ENCODE measurements around the gene SYNGAP1.
A peak's percentile ranks its signal among the peaks of the same experiment; 100 is the strongest.
"Not testable (repeated sequence)": the region's sequence is repeated elsewhere in the genome, so short reads cannot be mapped to it uniquely, and the experiment has no call there.

SYNGAP1 gene

DNA sequence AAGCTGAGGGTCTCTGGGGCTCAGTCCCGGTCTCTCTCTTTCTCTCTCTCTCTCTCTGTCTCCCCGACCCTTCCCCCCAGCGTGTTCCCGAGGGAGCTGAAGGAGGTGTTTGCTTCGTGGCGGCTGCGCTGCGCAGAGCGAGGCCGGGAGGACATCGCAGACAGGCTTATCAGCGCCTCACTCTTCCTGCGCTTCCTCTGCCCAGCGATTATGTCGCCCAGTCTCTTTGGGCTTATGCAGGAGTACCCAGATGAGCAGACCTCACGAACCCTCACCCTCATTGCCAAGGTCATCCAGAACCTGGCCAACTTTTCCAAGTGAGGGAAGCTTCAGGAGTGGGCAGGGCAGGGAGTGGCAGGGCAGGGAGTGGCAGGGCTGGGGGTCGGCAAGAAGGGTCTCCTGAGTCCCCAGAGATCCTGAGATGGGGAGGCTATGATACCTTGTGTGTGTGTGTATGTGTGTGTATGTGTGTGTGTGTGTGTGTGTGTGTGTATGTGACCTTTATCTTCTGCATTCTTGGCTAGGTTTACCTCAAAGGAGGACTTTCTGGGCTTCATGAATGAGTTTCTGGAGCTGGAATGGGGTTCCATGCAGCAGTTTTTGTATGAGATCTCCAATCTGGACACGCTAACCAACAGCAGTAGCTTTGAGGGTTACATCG, 20.9 kb downstream of the SYNGAP1 start:
- DNase-seq: no peak

DNA sequence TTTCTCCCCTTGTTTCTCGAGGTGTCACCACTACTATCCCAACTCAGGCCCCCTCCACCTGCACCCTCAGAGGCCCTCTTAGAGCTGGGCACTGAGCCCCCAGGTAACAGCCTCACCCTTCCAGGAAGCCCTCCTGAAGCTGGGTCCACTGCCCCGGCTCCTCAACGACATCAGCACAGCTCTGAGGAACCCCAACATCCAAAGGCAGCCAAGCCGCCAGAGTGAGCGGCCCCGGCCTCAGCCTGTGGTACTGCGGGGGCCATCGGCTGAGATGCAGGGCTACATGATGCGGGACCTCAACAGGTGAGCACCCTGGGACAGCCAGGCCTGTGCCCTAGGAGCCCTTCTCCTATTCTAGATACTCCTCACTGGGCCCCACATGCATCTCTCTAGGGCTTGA, 21.6 kb downstream of the SYNGAP1 start:
- DNase-seq: no peak

DNA sequence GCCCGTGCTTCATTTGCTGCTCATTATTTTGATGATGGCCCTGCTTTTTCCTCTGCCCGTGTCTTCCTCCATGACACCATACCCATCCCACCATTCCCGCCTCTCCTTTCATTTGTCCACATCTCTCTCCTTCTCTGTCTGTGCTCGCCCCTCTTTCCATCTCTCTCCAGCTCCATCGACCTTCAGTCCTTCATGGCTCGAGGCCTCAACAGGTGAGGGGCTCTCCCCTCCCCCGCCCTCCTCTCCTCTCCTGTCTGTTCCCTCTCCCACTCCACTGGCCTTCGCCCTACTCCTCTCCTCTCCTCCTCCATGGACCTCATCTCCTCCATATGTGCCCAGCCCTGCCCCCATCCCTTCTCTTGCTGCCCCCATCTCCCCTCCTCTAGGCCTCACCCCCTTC, 22.4 kb downstream of the SYNGAP1 start:
- DNase-seq: no peak

DNA sequence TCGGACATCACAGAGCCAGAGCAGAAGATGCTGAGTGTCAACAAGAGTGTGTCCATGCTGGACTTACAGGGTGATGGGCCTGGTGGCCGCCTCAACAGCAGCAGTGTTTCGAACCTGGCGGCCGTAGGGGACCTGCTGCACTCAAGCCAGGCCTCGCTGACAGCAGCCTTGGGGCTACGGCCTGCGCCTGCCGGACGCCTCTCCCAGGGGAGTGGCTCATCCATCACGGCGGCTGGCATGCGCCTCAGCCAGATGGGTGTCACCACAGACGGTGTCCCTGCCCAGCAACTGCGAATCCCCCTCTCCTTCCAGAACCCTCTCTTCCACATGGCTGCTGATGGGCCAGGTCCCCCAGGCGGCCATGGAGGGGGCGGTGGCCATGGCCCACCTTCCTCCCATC, 23.2 kb downstream of the SYNGAP1 start:
- DNase-seq: no peak

DNA sequence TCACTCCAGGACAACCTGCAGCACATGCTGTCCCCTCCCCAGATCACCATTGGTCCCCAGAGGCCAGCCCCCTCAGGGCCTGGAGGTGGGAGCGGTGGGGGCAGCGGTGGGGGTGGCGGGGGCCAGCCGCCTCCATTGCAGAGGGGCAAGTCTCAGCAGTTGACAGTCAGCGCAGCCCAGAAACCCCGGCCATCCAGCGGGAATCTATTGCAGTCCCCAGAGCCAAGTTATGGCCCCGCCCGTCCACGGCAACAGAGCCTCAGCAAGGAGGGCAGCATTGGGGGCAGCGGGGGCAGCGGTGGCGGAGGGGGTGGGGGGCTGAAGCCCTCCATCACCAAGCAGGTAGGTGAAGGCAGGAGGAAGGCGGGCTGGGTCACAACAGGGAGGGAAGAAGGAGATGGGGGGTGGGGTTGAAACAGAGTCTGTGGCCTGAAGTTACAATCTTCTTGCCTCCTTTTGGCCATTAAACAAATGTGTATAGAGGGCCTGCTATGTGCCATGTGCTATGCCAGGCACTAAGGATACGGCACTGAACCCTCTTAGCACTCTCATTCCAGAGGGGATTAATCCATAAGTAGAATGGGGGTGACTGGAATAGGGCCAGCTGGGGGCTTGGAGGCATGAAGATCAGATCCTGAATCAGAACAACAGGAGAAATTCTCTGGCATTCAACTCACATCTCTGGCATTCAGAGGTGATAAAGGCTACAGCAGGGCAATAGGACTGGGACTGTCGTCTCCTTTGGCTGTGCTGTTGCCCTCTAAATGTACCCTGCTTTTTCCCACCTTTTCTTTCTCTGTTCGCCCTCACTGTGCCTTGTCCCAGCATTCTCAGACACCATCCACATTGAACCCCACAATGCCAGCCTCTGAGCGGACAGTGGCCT, 24.0 kb downstream of the SYNGAP1 start:
- no peak for DNase-seq

DNA sequence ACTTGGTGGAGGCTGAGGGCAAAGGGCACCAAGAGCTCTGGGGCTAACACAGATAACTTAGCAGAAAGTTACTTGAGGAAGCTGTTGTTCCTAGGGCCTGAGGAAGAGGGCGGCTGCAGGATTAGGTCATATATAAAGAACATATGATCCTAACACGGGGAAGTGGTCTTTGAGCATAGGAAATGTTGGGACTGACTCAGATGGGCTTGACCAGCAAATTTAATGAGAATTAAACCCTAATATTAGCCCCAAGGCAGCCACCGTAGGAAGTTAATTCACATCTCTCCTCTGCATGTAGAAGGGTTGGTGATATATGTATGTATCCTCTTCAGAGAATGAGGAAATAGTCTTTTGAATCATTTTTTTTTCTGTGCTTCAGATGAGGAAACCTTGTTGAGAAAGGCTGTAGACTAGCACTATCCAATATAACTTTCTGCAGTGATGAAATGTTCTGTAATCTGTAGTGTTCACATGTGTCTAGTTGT, 25.3 kb downstream of the SYNGAP1 start:
- no peak for DNase-seq

DNA sequence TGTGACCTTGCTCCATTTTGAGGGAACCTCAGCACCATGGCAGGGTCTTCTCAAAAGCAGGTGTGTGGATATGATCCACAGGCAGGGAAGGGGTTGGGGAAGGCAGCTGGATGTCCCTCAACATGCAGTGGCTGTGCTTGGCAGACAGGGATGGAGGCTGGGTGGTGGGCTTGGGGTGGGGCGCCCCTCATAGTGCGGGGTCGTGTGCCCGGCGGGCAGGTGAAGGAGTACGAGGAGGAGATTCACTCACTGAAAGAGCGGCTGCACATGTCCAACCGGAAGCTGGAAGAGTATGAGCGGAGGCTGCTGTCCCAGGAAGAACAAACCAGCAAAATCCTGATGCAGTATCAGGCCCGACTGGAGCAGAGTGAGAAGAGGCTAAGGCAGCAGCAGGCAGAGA, 26.5 kb downstream of the SYNGAP1 start:
- DNase-seq: no peak

DNA sequence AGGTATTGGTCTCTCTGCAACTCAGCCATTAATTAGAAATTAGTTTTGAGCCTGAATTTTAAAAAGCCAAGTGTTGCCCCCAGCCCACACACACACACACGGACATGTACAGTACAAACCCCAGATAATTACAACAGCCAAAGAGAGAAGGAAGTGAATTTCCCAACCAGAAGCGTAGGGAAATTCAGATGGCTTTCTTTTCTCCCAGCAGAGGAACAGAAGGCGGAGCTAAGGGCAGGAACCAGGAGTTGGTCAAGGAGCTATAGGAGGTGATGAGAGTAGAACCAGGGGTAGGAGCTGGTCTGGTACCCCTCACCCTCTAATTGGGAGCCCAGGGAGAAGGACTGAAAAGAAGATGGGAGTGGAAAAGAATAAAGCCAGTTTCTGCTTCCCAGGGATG, 30.6 kb downstream of the SYNGAP1 start:
- no peak for DNase-seq

DNA sequence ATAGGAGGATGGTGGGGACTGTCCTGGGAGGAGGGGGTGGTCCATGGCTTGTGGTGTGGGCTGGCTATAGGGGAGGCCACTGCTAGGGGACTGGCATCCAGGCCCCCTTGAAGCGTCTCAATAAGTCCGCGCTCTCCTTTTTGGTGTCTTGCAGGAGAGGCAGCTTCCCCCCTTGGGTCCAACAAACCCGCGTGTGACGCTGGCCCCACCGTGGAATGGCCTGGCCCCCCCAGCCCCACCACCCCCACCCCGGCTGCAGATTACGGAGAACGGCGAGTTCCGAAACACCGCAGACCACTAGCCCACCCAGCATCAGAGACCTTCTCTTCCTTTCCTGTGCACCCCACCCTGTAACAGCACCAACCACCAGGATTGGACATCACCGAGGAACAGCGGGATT, 31.7 kb downstream of the SYNGAP1 start:
- no peak for DNase-seq

DNA sequence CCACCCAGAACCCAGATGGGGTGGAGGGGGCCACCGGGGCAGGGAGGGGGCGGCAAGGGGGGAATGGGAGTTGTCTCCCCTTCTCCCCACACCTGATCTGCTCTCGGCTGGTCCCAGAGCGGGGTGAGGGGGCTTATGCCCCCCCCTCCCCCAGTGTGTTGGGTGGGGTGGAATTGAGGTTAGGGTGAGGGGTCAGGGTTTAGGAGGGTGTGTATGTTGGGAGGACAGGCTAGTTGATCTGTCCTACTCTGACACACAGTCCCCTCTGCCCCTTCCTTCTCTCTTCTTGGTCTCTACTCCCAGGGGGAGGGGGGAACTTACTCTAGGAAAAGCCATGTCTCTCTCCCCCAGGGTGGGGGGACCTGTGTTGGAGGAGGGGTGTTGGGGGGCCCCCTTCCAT, 32.6 kb downstream of the SYNGAP1 start:
- no peak for DNase-seq

DNA sequence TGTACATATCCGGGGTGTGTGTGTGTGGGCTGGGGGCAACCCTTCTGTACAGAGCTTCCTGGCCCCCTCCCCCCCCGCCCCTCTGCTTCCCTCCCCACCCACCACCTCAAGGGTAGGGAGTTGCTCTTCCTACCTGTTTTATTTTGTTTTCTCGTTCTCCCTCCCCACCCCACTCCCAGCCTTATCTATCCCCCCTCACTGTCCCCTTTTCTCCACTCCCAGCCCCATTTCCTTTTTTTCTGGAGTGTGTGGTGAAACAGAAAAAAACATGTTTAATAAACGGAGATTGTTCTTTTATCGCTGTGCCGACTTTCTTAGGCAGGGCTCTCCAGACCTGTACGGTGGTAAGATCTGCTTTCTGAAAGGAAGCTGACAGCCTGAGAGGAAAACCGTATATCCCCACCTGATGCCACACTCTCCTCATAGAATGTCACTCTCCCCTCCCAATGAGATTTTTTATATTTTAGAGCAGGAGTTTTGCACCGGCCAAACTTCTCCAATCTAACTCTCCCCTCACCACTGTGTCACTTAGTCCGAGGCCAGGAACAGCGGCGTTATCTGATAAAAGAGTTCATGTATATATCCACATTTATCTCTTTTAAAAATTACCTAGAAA, 33.6 kb downstream of the SYNGAP1 start:
- DNase-seq: no peak

DNA sequence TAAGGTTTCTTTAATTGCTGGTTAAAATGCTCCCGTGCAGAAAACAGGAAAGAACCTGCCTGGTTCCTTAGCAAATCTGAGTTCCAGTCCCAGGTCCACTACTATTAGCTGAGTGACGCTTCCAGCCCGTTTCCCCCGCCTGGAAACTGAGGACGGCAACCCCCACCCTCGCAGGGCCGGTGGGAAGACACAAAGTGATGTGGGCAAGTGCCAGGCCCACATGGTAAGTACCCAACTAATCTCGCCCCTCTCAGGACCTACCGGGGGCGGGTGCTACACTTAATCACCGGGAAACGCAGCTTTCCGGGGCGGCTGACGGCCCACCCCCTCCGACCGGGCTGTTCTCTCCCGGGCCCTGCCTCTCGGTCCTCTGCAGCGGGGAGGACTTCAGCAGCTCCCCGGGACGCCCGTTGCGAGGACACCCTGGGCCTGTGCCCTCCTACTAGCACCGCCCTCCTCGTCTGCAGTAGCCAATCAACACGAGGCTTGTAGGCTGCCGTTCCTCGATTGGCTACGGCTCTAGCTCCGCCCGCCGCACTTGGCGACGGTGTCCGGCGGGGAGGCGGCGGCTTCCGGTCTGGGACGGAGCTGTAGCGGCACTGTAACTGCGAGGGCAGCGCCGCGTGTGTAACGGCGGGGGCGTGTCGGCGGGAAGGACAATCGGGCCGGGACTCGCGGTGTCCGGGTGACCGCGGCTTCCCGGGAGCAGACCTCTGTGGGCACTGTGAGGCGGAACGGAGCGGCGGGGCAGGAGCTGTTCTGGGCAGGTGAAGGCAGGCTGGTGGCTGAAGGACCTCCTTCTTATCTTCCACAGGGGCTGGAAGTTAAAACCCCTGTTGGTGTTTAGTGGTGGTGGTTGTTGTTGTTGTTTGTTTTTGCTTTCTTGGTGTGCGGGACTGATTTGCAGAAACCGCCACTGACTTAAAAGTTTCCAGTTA, 34.4 kb downstream of the SYNGAP1 start, which contains the start of gene ZBTB9:
Gene ZBTB9, plus strand, starts transcription at position 568 of the 938 bp plus-strand sequence. CDS start 525 bp downstream, outside the sequence.
- peak; percentile 93 to 97 for DNase-seq

DNA sequence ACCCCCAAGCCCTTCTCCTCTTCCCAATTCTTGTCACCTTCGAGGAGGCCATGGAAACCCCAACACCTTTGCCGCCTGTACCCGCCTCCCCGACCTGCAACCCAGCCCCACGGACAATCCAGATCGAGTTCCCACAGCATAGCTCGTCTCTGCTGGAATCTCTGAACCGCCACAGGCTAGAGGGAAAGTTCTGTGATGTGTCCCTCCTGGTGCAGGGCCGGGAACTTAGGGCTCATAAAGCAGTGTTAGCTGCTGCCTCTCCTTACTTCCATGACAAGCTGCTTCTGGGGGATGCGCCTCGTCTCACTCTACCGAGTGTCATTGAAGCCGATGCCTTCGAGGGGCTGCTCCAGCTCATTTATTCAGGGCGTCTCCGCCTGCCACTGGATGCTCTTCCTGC, 35.2 kb downstream of the SYNGAP1 start:
- no peak for DNase-seq

DNA sequence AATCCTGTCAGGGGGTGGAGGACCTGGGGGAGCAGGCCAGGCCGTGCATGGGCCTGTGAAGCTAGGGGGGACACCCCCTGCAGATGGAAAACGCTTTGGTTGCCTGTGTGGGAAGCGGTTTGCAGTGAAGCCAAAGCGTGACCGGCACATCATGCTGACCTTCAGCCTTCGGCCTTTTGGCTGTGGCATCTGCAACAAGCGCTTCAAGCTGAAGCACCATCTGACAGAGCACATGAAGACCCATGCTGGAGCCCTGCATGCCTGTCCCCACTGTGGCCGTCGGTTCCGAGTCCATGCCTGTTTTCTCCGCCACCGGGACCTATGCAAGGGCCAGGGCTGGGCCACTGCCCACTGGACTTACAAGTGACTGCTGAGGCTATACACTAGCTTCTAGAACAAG, 36.3 kb downstream of the SYNGAP1 start:
- DNase-seq: no peak

DNA sequence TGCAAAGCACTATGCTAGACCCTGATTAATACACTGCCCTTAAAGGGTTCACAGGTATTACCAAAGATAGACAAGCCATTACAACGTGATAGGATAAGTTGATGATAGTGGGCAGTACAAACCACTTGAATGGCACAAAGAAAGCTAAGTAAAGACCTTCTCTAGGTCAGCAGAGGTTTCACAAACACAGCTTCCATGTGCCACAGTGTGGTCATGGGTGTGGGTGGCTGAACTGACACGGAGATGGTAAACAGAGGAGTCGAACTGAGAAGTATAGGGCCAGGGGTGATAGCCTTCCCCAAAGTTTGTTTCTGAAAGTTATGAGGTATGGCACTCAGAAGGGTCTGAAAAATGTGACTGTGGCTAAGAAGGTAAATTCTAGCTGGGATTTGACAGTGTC, 38.8 kb downstream of the SYNGAP1 start:
- no peak for DNase-seq

DNA sequence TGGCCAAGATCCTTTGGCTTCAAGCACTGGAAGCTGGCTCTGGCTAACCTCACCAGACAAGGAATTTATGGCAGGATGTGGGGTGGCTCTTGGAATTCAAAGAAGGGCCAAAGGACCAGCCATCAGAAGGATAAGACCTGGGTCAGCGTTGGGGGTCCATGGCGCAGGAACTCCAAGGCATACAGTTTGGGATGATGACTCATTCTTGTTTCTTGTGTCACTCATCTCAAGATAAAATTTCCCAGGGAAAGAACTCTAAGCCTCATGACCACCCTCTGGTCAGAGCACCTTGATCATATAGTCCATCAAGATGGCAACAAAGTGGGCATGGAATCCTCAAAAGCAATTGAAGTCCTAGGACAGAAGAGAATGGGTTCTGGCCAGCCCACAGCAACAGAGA, 39.4 kb downstream of the SYNGAP1 start:
- DNase-seq: no peak

DNA sequence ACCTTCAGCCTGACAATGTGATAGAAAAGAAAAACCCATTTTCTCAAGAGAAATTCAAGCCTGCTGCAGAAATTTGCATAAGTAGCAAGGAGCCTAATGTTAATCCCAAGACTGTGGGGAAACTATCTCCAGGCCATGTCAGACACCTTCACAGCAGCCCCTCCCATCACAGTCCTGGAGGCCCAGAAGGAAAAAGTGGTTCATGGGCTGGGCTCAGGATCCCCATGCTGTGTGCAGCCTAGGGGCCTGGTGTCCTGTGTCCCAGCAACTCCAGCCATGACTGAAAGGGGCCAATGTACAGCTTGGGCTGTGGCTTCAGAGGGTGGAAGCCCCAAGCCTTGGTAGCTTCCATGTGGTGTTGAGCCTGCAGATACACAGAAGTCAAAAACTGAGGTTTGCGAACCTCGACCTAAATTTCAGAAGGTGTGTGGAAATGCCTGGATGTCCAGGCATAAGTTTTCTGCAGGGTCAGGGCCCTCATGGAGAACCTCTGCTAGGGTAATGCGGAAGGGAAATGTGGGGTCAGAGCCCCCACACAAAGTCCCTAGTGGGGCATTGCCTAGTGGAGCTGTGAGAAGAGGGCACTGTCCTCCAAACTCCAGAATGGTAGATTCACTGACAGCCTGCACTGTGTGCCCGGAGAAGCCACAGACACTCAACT, 46.3 kb downstream of the SYNGAP1 start:
- no peak for DNase-seq

DNA sequence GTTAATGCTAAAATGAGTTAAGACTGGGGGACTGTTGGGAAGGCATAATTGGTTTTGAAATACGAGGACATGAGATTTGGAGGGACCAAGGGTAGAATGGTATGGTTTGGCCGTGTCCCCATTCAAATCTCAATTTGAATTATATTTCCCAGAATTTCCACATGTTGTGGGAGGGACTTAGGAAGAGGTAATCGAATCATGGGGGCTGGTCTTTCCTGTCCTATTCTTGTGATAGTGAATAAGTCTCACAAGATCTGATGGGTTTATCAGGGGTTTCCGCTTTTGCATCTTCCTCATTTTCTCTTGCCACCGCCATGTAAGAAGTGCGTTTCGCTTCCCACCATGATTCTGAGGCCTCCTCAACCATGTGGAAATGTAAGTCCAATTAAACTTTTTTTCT, 47.2 kb downstream of the SYNGAP1 start:
- DNase-seq: no peak

DNA sequence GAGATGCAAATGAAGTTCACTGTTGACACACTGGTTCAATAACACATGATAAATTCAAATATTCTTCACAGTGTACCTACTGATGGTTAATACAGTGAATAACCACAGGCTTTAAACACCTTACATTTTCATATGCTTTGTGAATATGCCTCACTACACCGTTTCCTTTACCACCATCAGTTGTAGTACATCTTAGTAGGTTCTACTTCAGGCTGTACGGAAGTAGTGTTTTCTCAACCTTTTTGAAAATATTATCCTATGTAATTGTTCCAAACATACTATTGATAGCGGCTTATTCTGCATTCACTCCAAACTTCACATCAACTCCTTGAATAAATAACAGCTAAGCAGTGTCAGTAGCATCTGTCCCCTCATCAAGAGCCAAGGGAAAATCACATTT, 49.8 kb downstream of the SYNGAP1 start:
- DNase-seq: no peak

DNA sequence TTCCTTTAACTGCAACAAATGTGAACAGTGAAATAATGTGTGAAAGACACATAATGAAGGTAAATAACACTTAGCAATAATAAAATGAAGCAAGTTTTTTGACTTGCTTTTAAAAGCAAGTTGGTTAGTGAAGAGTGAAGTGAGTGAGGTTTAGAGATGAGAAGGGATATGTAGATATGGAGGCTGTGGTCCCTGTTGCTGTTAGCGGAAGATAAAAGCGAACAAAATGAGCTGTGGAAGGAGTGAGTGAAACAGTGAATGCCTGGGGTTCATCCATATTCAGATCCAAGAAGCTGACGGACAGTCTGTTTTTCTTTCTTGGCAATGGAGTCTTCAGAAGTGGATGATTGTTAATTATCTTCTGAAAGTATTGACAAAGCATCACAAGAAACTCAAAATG, 58.0 kb downstream of the SYNGAP1 start:
- no peak for DNase-seq

DNA sequence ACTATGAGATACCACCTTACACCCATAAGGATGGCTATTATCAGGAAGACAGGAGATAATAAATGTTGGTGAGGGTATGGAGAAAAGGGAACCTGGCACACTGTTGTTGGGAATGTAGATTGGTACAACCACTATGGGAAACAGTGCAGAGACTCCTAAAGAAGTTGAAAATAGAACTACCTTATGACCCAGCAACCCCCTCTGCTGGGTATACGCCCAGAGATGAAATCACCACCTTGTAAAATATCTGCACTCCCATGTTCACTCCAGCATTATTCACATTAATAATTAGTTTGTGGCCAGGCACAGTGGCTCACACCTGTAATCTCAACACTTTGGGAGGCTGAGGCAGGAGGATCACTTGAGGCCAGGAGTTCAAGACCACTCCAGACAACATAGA, 61.3 kb downstream of the SYNGAP1 start:
- no peak for DNase-seq

DNA sequence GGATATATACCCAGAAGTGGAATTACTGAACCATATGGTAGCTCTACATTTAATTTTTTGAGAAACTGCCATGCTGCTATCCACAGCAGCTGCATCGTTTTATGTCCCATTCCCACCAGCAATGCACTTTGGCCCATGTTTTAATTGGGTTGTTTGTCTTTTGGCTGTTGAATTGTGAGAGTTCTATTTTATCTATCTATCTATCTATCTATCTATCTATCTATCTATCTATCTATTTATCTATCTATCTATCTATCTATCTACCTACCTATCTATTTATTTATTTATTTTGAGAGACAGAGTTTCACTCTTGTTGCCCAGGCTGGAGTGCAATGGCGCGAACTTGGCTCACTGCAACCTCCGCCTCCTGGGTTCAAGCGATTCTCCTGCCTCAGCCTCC, 62.8 kb downstream of the SYNGAP1 start:
- DNase-seq: not testable (repeated sequence)

All from NCI-H1930 (cell line).